Ovary (tissue), 3 donors: ENCODE data around the gene VSIG4.

Source experiments
- CTCF ChIP-seq, 3 donors: fragments of 450-650 bp in 2 of 3; fragments of 200-600 bp in 1 of 3; IDR thresholded peaks; one replicate each; pipeline versions ENCODE4 v1.5.1 to v1.8.0; 2016 to 2022; ENCODE audit warnings: antibody characterized with exemption in 3 of 3, mild to moderate bottlenecking in 1 of 3
- EP300 ChIP-seq: sonication (generic); formaldehyde crosslinking; IDR thresholded peaks from one replicate; pipeline ENCODE4 v1.6.1; 2017; ENCODE audit warnings: antibody characterized with exemption
- POLR2A ChIP-seq: fragments of 450-650 bp; IDR thresholded peaks from one replicate; pipeline ENCODE4 v1.6.1; 2017; ENCODE audit warnings: antibody characterized with exemption, mild to moderate bottlenecking, moderate library complexity
- donor health status: DM: no; HTN: no; CAD: no.

DNA sequence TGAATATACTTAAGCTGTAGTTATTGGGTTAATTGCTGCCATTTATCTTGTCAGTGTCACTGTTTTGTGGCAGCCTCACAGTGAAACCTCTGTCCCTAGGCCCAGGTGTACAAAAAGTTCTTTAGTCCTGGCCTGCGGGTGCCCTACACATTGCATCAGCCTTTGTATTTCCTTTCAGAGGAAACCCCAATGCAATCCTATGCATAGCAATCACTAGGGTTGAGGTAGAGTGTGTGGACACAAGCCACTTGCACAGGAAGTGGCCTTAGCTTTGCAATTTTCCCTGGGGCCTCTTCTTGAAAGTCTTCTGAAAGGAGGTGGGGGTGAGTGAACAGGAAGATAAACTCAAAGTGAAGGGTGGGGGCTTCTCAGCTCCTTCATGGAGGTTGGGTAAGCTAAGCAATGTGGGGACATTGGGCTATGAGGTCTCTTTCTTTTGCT is 27.8 kb downstream of the VSIG4 start:
- TF ChIP-seq CTCF (IDR thresholded peaks at IDR 0.05) (no peak), POLR2A (no peak), EP300 (no peak)
